EL (cell line): Measurements from ENCODE around the gene KCNT2.
A peak's percentile ranks its signal among the peaks of the same experiment; 100 is the strongest.

ENCODE experiments used
- DNase-seq: peaks from one replicate; pipeline ENCODE4 v3.0.0-alpha.2; 2016

Gene KCNT2

DNA sequence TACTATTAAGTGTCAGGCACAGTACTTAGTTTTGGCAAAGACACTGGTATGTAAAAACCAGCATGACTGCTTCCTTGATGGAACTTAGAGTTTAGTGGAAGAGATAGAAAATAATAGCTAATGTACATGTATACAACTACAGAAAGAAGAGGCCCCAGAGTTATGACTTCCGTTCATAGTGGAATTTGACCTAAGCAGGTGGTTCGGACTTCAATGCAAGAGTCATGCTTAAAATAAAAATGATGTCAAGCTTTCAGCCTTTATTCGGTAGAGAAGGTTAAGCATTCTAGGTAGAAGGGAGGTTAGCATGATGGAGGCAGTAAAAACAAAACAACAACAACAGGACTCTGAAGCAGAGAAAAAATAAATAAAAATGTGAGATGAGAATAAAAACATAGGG lies 165.9 kb downstream of the KCNT2 start:
- no peak for DNase-seq

DNA sequence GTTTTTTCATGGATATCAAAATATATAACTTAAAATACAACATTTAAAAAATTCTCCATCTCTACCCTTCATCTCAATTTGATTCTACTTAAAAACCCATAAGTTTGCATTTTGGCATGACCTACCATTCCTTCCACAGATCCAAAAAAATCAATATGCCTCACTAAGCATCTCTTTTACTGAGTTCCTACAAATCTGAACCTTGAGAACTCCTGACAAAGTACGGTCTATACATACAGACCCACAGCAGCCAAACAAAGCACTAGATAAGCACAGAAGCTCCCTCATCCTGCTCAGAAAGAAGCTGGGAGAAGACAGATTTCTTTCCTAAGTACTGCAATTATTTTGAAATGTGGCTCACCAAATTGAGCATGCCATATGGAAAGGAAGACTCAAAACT lies 167.5 kb downstream of the KCNT2 start:
- no peak for DNase-seq

DNA sequence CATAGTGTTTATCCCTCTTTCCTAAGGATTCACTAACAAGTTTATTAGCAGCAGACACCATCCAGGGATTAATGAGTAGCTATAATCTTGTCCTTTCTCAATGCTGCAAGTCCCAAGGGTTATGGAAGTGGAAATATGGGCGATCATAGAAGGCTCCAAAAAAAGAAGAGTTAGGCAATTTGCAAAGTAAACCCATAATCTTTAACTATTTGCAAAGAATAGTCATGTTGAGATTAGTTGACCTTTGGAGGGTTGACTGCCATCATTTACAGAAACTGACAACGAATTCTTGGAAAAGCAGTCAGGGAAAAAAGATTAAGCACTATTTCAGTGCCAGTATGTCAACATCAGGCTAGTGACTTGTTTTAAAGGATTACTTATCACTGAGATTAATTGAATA lies 169.9 kb downstream of the KCNT2 start:
- no peak for DNase-seq

DNA sequence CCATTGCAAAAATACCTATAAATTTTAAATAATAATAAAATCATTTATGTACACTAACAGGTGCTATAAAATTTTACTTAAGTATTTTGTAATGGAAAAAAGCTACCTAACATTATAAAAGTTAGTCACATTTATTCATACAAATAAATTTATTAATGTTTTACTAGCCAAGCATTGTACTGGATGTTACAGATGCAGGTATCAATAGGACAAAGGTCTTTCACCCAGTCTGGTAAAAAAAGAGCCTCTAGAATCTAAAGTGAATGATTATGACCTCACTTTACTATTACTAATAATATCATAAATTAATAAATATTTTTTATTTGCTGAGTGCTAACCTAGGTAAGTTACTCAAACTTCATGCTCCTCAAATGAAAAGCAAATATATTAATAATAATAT lies 170.6 kb downstream of the KCNT2 start:
- DNase-seq, result no peak

- peak; percentile 1 for DNase-seq
Observed at GRCh38 chr1:196433000-196433399, 175.2 kb downstream of the KCNT2 start.

DNA sequence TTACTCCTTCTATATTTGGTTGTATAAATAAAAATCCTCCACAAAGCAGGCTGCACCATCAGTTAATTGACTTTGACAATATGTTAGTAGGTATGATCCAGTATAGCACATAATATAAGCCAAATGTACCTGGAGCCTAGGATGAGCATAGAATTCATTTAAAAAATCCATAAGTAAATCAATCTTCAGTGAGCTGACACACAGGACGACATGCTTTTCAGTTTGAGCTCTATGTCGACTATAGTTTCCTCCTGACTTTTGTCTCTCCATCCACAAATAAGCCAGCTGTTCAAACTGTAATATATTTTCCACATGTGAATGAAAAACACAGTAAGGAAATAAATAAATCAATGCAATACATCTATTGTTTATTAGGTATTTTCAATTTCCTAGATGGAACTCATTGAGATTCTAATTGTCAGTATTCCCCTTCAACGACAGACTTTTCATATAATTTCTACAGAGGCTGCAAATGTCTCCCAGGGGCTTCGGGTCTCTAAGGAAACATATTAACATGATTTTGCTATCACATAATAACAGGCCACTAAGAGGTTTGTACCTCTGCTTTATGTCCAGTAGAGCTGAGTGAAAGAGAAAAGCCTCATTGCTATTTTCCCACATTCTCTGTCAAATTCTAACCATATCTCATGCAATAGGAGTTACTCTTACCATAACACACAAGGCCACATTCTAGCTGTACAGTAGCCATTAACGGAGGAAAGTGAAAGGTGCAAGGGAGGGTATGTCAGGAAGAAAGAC lies 180.1 kb downstream of the KCNT2 start:
- DNase-seq, result no peak

DNA sequence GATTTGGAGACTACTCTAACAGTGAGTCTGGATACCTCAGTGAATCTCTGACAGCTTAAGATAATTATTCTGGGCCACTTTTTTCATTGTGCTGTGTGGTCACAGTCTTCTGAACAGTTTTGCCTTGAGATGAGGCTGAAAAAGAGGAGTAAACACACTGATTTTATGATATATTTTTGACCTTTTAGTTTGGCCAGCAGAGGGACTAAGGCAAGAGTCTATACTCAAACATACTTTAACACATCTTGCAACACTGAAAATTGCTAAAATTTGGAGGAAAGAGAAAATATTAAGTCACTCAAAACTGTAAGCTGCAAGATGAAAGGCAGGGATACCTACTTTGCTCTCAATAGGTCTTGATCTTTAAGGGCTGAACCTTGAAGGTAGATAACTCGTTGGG lies 182.7 kb downstream of the KCNT2 start:
- no peak for DNase-seq

GRCh38 chr1:196423612-196424011 lies 184.6 kb downstream of the KCNT2 start:
- DNase-seq, result no peak

DNA sequence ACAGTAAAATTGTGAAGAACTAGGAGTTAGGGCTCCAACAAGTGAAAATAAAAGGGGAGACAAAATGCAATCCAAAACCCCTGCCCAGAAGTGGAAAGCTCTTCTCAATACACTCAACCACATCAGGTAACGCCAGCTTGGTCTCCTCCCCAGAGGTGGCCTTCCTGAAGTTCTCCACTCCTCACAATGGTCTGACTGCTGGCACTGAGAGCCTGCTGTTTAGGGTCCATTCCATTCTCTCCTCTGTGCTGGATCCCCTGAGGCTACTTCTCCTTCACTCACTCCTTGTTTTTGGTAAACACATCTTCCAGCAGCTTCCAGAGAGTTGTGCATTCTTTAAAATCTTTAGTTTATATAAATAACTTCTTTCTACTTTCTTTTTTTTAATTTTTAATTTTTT lies 189.5 kb downstream of the KCNT2 start:
- no peak for DNase-seq

GRCh38 chr1:196415978-196416377 lies 192.3 kb downstream of the KCNT2 start:
- no peak for DNase-seq

DNA sequence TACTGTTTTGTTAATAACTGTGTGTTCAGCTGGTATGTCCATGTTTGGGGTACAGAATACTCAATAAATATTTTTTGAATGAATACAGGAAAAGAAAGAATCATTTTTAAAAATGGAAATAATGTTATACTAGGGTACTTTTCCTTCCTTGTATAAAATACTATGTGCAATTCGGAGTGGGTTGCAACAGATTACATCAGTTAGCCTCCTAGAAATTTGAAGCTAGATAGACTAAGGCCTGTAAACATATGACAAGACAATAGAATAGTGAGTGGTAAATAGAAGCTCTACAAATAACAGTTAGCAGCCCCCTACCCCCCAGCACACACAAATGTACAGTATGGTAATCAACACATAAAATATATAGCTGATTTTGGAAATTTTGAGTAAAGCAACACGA lies 195.9 kb downstream of the KCNT2 start:
- no peak for DNase-seq

DNA sequence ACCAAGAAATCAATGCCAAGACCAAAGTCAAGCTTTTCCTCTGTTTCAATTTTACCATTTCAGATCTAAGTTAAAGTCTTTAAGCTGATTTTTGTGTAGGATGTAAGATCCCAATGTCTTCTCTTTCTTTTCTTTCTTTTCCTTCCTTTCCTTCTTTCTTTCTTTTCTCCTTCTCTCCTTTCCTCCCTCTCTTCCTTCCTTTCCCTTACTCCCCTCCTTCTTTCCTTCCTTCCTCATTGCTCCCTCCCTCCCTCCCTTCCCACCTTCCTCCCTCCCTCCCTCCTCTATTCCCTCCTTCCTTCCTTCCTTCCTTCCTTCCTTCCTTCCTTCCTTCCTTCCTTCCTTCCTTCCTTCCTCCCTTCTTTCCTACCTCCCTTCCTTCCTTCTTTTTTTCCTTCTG lies 197.5 kb downstream of the KCNT2 start:
- DNase-seq, result no peak

DNA sequence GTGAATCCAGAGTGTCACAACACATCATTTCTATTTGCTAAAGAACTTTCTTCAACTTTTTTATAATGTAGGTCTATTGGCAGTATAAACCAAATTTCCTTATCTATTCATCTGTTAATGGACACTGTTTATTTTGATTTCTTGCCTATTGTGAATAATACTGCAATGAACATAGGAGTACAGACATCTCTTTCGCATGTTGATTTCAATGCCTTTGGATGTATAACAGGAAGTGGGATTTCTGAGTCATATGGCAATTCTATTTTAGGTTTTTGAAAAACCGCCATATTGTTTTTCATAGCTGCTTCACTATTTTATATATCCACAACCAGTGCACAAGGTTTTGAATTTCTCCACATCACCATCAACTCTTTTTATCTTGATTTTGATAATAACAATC lies 198.7 kb downstream of the KCNT2 start:
- peak; percentile 13 for DNase-seq

- peak; percentile 38 for DNase-seq
Observed at GRCh38 chr1:196407358-196408051, 200.7 kb downstream of the KCNT2 start.

- DNase-seq, result no peak
Observed at GRCh38 chr1:196405839-196406238, 202.4 kb downstream of the KCNT2 start.

- DNase-seq, result peak; percentile 43
Observed at GRCh38 chr1:196403803-196404690, 204.2 kb downstream of the KCNT2 start.

- DNase-seq, result no peak
Observed at GRCh38 chr1:196401891-196402290, 206.3 kb downstream of the KCNT2 start.

DNA sequence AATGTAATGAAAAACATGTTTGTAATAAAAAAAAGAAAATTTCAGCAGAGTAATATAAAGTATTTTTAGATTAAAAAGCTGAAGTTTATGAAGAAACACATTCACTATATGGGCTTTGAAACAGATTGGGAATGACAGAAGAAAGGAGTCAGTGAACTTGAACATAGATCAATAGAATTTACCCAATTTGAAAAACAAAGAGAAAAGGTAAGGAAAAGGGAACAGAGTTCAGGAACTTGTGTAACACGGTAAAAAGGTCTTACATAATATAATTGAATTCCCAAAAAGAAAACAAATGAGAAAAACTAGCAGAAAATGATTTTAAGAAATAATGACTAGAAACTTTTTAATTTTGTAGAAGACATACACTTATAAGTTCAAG lies 206.8 kb downstream of the KCNT2 start:
- no peak for DNase-seq

DNA sequence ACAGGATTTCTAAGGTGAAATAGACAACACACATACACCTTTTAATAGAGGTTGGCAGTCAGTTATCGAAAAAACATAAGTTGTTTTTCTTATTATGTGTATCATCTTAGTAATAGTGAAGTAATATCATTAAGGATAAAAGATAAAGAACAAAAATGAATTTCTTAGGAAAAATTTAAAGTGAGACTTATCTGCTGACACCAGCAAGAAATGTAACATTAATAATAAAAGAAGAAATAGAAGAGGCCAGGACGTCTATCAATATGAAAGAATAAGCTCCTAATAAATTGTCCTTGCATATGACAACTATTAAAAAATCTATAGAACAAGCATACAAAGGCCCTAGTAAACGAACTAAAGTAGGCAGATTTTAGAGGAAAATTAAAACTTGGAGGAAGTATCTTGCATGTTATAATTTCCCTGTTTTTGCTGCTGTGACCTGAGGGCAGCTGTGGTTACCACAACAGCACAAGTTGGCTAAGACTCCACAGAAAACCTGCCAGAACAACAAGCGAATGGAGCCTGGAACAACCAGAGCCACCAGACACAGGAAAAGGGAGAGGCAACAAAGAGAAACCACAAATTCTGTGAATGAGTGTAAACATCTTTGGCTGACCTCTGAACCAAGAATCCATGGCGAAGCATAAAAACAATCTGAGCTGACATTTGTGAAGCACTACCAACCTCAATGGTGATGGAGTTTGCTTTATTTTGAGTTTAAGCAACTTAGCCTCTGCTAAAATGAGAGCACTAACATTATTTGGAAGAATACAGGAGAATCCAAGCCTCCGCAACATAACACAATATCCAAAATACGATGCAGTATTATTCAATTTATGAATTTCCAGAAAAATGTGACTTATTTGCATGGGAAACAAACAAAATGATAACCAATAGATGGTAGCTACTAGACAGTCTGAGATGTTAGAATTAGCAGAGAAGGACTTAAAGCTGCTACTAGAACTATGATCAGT lies 207.5 kb downstream of the KCNT2 start:
- peak; percentile 67 for DNase-seq

GRCh38 chr1:196399713-196400112 lies 208.5 kb downstream of the KCNT2 start:
- DNase-seq, result no peak

GRCh38 chr1:196393742-196394141 lies 214.5 kb downstream of the KCNT2 start:
- peak; percentile 64 for DNase-seq

DNA sequence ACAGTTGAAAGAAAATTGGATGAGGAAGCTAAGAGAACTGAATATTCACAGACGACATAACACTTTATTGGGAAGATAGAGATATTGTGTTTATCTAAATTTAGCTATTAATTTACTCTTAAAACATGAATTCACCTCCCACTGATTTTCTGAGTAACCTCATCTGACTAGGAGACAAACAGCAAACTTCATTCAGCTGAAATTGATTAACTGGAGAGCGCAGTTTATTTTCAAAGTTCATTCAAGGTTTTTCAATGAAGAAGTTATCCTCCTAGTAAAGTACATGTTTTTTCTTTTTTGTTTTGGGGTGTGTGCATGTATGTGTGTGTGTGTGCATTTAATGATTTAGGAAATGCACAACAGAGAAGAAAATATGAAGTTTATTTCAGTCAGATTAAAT lies 215.0 kb downstream of the KCNT2 start:
- no peak for DNase-seq
